ENCODE measurements around the gene YOD1.

The YOD1 gene

DNA sequence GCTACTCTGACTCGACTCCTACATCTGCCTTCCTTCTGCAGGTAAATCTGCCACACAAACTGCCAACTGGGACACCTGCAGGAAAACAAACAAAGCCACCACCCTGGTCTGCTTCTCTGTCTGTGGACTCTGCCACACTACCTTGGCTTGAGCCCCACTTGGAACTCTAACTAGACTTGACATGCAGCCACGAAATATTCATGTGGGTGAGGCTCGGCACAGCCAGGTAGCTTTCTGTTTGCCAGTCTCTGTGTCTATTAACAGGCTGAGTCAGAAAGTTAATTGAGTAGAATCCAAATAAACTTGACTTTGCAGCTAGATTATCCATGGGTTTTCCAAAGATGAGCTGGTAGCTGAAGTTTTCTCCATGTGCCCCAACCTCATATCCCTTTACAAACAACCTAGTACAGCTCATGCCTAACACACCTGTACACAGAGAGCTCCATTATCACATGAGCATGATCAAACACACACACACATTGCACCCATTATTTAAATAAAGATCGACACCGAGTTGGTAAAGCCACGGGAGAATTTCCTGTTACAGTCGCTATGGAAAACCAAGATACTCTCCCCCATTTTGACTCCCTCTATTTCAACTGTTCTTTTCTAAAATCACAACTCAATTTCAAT is 19.3 kb downstream of the YOD1 start:
- peaks cover 14% of the 10 kb centered on the region for H3K4me1 ChIP-seq (ENCODE audit: control insufficient read depth, insufficient read depth, low read length)
- no peaks in the 10 kb centered on the region for H3K9me3 ChIP-seq (ENCODE audit: control insufficient read depth, insufficient read depth, low read length)
- H3K27ac ChIP-seq (ENCODE audit: low read depth, low read length) = no peak overlapping the region
- H3K27me3 ChIP-seq (ENCODE audit: control insufficient read depth, insufficient read depth, low read length) = no peaks in the 10 kb centered on the region
- H3K4me3 ChIP-seq (ENCODE audit: low read depth, low read length) = peak overlapping the region; percentile 43
- H3K36me3 ChIP-seq (ENCODE audit: control insufficient read depth, insufficient read depth, low read length) = no peaks in the 10 kb centered on the region
- H3K9ac ChIP-seq (ENCODE audit: low read depth, low read length) = no peak overlapping the region

DNA sequence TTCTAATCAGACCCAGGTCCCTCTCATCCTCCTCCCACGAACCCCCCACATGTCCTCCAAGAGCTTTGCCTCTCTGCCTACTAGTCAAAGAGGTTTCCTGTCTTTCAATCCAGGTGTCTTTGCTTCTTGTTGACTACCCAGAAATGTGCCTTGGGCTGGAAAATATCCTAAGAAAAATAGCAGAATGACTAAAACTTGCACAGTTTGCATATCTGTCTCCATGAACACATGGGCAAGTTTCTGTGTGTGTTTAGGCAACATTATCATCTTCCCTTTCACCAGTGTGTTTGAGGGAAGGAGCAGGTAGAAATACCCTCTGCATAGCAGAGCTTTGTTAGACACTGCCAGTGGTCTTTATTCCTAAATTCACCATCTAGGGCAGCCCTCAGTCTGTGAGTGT is 20.0 kb downstream of the YOD1 start:
- no peak overlapping the region for H3K4me3 ChIP-seq (ENCODE audit: low read depth, low read length)
- no peaks in the 10 kb centered on the region for H3K27me3 ChIP-seq (ENCODE audit: control insufficient read depth, insufficient read depth, low read length)
- no peak overlapping the region for H3K9ac ChIP-seq (ENCODE audit: low read depth, low read length)
- no peak overlapping the region for H3K27ac ChIP-seq (ENCODE audit: low read depth, low read length)
- H3K4me1 ChIP-seq (ENCODE audit: control insufficient read depth, insufficient read depth, low read length) = peaks cover 14% of the 10 kb centered on the region
- no peaks in the 10 kb centered on the region for H3K9me3 ChIP-seq (ENCODE audit: control insufficient read depth, insufficient read depth, low read length)
- no peaks in the 10 kb centered on the region for H3K36me3 ChIP-seq (ENCODE audit: control insufficient read depth, insufficient read depth, low read length)

DNA sequence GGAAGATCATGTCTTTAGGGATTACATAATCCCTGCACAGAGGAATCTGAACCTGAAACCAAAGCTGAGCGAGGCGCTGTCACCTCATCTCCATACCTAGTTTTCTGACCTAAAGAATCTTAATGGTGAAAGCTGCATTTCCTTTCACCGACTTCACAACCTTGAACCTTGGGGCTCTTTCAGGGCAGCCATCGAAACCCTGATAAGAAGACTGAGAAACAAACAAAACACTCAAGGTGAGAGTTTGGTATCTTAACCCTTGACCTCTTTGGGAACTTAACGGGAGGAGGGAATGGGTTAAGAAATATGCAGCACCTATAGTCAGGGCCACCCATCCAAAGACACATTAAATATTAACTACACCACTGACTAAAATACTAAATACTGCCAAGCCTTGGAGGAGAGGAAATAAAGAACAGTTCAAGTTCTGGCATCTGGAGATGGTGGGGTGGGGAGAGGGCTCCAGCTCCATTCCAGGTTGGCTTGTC is 20.4 kb downstream of the YOD1 start:
- no peak overlapping the region for H3K9ac ChIP-seq (ENCODE audit: low read depth, low read length)
- no peaks in the 10 kb centered on the region for H3K27me3 ChIP-seq (ENCODE audit: control insufficient read depth, insufficient read depth, low read length)
- no peaks in the 10 kb centered on the region for H3K36me3 ChIP-seq (ENCODE audit: control insufficient read depth, insufficient read depth, low read length)
- no peaks in the 10 kb centered on the region for H3K9me3 ChIP-seq (ENCODE audit: control insufficient read depth, insufficient read depth, low read length)
- no peak overlapping the region for H3K4me3 ChIP-seq (ENCODE audit: low read depth, low read length)
- peaks cover 17% of the 10 kb centered on the region for H3K4me1 ChIP-seq (ENCODE audit: control insufficient read depth, insufficient read depth, low read length)
- H3K27ac ChIP-seq (ENCODE audit: low read depth, low read length) = no peak overlapping the region

GRCh38 chr1:207029701-207030521 is 21.1 kb downstream of the YOD1 start:
- H3K27me3 ChIP-seq (ENCODE audit: control insufficient read depth, insufficient read depth, low read length) = no peaks in the 10 kb centered on the region
- H3K36me3 ChIP-seq (ENCODE audit: control insufficient read depth, insufficient read depth, low read length) = no peaks in the 10 kb centered on the region
- H3K9ac ChIP-seq (ENCODE audit: low read depth, low read length) = no peak overlapping the region
- H3K27ac ChIP-seq (ENCODE audit: low read depth, low read length) = no peak overlapping the region
- H3K9me3 ChIP-seq (ENCODE audit: control insufficient read depth, insufficient read depth, low read length) = no peaks in the 10 kb centered on the region
- peaks cover 22% of the 10 kb centered on the region for H3K4me1 ChIP-seq (ENCODE audit: control insufficient read depth, insufficient read depth, low read length)
- no peak overlapping the region for H3K4me3 ChIP-seq (ENCODE audit: low read depth, low read length)

DNA sequence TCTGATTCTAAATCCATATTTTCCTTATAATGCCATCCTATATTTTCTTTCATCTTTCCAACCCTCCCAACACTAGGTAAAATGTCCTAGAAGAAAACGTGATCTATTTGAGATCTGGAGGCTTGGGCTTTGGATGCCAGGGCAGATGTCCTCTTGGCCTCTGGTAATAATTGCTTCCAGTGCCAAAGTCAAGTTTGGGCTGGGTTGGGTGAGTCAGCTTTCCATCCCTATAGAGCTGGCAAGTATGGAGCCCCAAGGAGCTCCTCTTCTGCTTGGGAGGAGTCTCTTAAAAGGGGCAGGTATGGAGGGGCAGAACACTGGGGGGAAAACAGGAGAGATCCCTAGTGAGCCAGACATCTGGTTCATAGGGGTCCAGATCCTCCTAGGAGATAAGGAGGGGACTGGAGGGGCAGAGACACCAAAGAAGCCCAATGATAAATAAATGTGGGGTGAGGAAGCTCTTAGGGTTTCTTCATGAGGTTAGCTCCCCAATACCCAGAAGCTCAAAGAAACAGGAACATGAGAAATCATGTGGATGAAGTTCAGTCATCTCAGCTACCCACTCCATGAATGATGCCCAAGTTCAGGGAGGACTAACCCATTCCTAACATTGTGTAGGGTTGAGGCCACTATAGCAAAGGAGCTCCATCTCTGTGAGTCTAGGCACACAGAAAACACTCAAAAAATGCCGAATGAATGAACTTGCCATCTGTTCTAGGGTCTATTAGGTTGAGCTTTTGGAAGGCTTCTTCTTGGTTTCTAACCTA is 21.9 kb downstream of the YOD1 start:
- Histone ChIP-seq H3K36me3 (ENCODE audit: control insufficient read depth, insufficient read depth, low read length) (no peaks in the 10 kb centered on the region), H3K27ac (ENCODE audit: low read depth, low read length) (no peak overlapping the region), H3K4me1 (ENCODE audit: control insufficient read depth, insufficient read depth, low read length) (peaks cover 22% of the 10 kb centered on the region), H3K9me3 (ENCODE audit: control insufficient read depth, insufficient read depth, low read length) (no peaks in the 10 kb centered on the region), H3K9ac (ENCODE audit: low read depth, low read length) (no peak overlapping the region), H3K27me3 (ENCODE audit: control insufficient read depth, insufficient read depth, low read length) (no peaks in the 10 kb centered on the region), H3K4me3 (ENCODE audit: low read depth, low read length) (no peak overlapping the region)

DNA sequence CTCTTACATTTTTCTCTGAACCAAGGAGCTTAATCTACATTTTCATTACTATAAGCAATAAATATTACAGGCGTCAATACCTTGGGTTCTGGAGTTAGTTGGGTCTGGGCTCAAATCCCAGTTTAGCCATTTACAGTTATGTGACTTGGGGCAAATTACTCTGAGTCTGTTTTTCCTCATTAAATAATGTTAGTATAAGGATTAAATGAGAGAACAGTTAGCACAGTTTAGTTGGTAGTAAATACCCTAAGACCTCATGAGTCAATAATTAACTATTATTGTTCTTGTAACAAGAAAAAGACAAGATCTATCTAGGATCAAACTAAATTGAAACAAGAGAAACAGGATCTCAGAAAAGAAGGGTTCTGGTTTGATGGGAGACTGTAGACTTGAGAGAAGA is 23.1 kb downstream of the YOD1 start:
- no peaks in the 10 kb centered on the region for H3K36me3 ChIP-seq (ENCODE audit: control insufficient read depth, insufficient read depth, low read length)
- H3K9me3 ChIP-seq (ENCODE audit: control insufficient read depth, insufficient read depth, low read length) = no peaks in the 10 kb centered on the region
- H3K27me3 ChIP-seq (ENCODE audit: control insufficient read depth, insufficient read depth, low read length) = no peaks in the 10 kb centered on the region
- H3K27ac ChIP-seq (ENCODE audit: low read depth, low read length) = no peak overlapping the region
- H3K9ac ChIP-seq (ENCODE audit: low read depth, low read length) = no peak overlapping the region
- no peak overlapping the region for H3K4me3 ChIP-seq (ENCODE audit: low read depth, low read length)
- H3K4me1 ChIP-seq (ENCODE audit: control insufficient read depth, insufficient read depth, low read length) = peaks cover 16% of the 10 kb centered on the region

DNA sequence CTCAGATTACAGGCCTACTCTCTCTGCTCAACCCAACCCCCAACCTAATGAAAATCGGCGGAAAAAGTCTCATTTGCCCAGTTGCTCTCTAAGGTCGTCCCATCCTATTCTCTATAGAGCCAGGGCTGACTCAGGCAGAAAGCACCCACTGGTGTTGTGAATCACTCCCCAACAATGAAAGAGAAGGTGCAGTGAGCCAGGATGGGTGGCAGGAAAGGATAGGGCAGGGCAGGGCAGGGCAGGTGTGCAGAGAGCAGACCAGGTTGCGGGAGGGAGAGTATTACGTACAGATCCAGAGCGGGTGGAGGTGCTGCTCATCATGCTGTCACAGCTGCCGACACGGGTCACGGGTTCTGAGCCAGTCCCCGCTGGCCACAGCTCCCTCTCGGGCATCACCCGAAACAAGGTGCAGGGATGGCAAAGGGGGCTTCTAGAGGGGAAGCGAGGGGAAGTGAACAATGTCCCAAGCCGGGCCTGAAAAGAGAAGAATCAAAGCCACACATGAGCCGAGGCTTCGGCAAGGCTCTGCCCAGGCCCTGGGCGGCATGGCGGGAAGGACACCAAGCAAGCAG is 23.7 kb downstream of the YOD1 start:
- Histone ChIP-seq H3K9ac (ENCODE audit: low read depth, low read length) (no peak overlapping the region), H3K36me3 (ENCODE audit: control insufficient read depth, insufficient read depth, low read length) (no peaks in the 10 kb centered on the region), H3K27me3 (ENCODE audit: control insufficient read depth, insufficient read depth, low read length) (no peaks in the 10 kb centered on the region), H3K4me1 (ENCODE audit: control insufficient read depth, insufficient read depth, low read length) (peaks cover 12% of the 10 kb centered on the region), H3K4me3 (ENCODE audit: low read depth, low read length) (no peak overlapping the region), H3K27ac (ENCODE audit: low read depth, low read length) (no peak overlapping the region), H3K9me3 (ENCODE audit: control insufficient read depth, insufficient read depth, low read length) (no peaks in the 10 kb centered on the region)

GRCh38 chr1:207026104-207026534 is 24.9 kb downstream of the YOD1 start:
- Histone ChIP-seq H3K4me1 (ENCODE audit: control insufficient read depth, insufficient read depth, low read length) (peaks cover 8% of the 10 kb centered on the region), H3K9me3 (ENCODE audit: control insufficient read depth, insufficient read depth, low read length) (no peaks in the 10 kb centered on the region), H3K27ac (ENCODE audit: low read depth, low read length) (no peak overlapping the region), H3K4me3 (ENCODE audit: low read depth, low read length) (no peak overlapping the region), H3K9ac (ENCODE audit: low read depth, low read length) (no peak overlapping the region), H3K27me3 (ENCODE audit: control insufficient read depth, insufficient read depth, low read length) (no peaks in the 10 kb centered on the region), H3K36me3 (ENCODE audit: control insufficient read depth, insufficient read depth, low read length) (no peaks in the 10 kb centered on the region)

- Histone ChIP-seq H3K27me3 (ENCODE audit: control insufficient read depth, insufficient read depth, low read length) (no peaks in the 10 kb centered on the region), H3K9ac (ENCODE audit: low read depth, low read length) (no peak overlapping the region), H3K4me3 (ENCODE audit: low read depth, low read length) (no peak overlapping the region), H3K9me3 (ENCODE audit: control insufficient read depth, insufficient read depth, low read length) (no peaks in the 10 kb centered on the region), H3K36me3 (ENCODE audit: control insufficient read depth, insufficient read depth, low read length) (no peaks in the 10 kb centered on the region), H3K27ac (ENCODE audit: low read depth, low read length) (peak overlapping the region; percentile 47), H3K4me1 (ENCODE audit: control insufficient read depth, insufficient read depth, low read length) (peaks cover 8% of the 10 kb centered on the region)
Observed at GRCh38 chr1:207025146-207025880, 25.7 kb downstream of the YOD1 start.
